ENCODE measurements around the gene FUCA2. TPM values are rescaled to one million over a fixed set of nuclear protein-coding genes. Genes with fewer than 3 reads are reported as not detected.

FUCA2 gene, protein sequence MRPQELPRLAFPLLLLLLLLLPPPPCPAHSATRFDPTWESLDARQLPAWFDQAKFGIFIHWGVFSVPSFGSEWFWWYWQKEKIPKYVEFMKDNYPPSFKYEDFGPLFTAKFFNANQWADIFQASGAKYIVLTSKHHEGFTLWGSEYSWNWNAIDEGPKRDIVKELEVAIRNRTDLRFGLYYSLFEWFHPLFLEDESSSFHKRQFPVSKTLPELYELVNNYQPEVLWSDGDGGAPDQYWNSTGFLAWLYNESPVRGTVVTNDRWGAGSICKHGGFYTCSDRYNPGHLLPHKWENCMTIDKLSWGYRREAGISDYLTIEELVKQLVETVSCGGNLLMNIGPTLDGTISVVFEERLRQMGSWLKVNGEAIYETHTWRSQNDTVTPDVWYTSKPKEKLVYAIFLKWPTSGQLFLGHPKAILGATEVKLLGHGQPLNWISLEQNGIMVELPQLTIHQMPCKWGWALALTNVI
- total RNA-seq (10 to 100 TPM; 21.0 to 36.7 (median 29.3) TPM), polyA plus RNA-seq (10 to 100 TPM; 16.2 to 26.9 TPM)

DNA sequence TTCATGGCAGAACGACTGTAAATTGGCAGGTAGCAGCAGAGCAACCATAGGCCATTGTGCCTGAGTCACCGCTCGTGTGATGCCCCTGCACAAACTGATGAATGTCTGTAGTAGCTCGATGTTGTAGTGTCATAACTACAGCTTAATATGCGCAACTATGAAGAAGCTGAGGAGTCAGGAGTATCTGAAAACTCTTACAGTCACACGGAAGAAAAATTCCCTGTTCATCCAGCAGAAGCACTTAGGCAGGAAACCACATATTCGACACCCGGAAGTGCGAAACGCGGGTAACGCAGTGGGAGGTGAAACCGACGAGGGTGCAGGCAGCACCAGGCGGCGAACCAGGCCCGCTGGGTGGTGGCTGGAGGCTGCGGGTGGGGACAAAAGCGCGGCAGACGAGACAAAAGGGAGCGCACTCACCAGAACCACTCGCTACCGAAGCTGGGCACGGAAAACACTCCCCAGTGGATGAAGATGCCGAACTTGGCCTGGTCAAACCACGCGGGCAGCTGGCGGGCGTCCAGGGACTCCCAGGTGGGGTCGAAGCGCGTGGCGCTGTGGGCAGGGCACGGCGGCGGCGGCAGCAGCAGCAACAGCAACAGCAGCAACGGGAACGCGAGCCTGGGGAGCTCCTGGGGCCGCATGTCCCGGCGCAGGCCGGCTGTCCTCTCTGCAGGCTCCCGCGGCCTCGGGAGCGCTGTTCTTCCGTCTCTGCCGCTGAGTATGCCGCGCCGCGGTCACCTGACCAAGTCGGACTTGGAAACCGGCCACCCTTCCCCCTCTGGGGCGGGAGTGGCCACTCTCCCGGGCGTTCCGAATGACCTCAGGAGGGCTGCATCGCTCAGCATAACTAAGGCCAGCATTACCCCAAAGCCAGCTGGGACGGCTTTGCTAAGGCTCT is at the start of gene FUCA2:
TSS of gene FUCA2 (minus strand) at position 730 of the 901 bp plus-strand sequence. CDS start at position 644, 86 bp downstream.
- Histone ChIP-seq H3K4me1 (peaks cover 0 to 19% (median 11%) of the 10 kb centered on the region in 3 donors), H3K9me3 (no peaks in the 10 kb centered on the region), H3K27me3 (no peaks in the 10 kb centered on the region), H3K4me3 (peak within 1 kb of the TSS; percentile 46 to 73 (median 66)), H3K27ac (peak within 1 kb of the TSS; percentile 74 to 88 (median 84)), H3K36me3 (peaks cover 0 to 8% (median 0%) of the 10 kb centered on the region in 3 donors)
- intact Hi-C loops (cut with DNase I): no loop called here
- DNase-seq: peak; percentile 87 to 95 (median 92)
- WGBS, 2 donors: 2 to 3% methylated on average over 55 to 63 of the region's 63 CpGs
- ATAC-seq: peak; percentile 95 to 97 (median 95)
- no peak for TF ChIP-seq CTCF (IDR thresholded peaks at IDR 0.05)
- FAIRE-seq: no peak

DNA sequence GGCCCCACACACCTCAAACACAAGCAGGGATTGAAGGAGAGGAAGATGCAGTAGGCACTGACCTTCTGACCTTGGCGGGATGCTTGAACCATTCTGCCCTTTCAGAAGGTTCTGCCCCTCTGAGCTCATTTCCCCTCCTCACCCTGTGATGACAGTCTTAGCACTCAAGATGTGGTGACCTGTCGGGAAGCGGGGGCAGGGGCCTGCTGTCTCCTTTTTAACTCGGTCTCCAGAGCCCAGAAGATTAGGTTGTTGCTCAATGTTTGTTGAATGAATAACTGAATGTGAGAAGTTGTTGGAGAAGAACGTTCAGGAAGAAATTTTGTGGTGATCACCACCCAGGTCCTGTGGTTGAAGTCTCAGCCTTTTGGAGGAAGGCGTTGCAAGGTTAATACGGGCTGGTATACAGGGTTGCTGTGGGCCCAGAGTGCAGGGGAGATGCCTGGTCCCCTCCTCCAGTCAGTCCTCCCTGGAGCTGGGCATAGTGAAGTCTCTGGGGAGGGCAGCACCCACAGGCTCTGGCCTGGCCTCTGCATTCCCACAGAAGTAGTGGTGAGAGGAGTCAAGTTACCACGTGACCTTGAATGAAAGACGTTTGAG is 49.7 kb upstream of the FUCA2 start:
- no peak overlapping the region for H3K27ac ChIP-seq
- ATAC-seq: no peak
- no peak for DNase-seq
- intact Hi-C loops (cut with DNase I): no loop called here
- no peaks in the 10 kb centered on the region for H3K36me3 ChIP-seq
- H3K4me1 ChIP-seq: no peaks in the 10 kb centered on the region
- H3K27me3 ChIP-seq: no peaks in the 10 kb centered on the region
- WGBS, 2 donors: 79 to 86% methylated on average over 9 of the region's 9 CpGs
- TF ChIP-seq CTCF (IDR thresholded peaks at IDR 0.05): no peak
- H3K4me3 ChIP-seq: no peak overlapping the region
- H3K9me3 ChIP-seq: no peaks in the 10 kb centered on the region
- FAIRE-seq: no peak

DNA sequence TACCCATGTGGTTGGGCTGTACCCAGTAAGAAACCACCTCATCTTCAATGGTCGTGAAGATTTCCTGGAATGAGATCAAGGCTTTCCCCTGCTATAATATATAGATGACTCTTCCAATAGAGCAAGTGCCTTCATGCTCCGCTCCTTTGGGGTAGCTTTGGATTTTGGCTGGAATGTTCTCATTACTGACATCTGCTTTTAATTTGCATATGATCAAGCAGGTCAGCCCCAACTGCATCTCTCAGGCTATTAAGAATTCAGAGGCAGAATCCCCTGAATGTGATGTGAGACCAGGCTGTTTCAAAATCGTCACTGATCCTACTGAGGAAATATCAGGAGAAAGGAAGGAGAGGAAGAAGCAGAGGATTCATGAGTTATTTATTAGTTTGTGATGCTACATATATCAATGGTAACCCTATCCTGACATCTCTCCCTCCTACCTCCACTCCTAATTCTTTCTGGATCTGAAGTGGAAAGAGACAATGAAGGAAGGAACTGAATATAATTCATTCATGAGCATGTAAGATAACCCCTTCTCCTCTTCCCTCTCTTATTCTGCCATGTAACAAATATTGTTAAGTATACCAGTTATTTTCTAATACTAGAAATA is 47.6 kb upstream of the FUCA2 start:
- FAIRE-seq (no peak), ATAC-seq (no peak), DNase-seq (no peak)
- TF ChIP-seq CTCF (IDR thresholded peaks at IDR 0.05): no peak
- WGBS, 2 donors: 84 to 87% methylated on average over 3 of the region's 3 CpGs
- Histone ChIP-seq H3K9me3 (no peaks in the 10 kb centered on the region), H3K36me3 (no peaks in the 10 kb centered on the region), H3K4me1 (no peaks in the 10 kb centered on the region), H3K4me3 (no peak overlapping the region), H3K27me3 (no peaks in the 10 kb centered on the region), H3K27ac (no peak overlapping the region)
- intact Hi-C loops (cut with DNase I): no loop called here

GRCh38 chr6:143556529-143556928 is 45.0 kb upstream of the FUCA2 start:
- no peak for FAIRE-seq
- intact Hi-C loops (cut with DNase I): no loop called here
- no peaks in the 10 kb centered on the region for H3K4me1 ChIP-seq
- H3K36me3 ChIP-seq: no peaks in the 10 kb centered on the region
- ATAC-seq: no peak
- no peak for TF ChIP-seq CTCF (IDR thresholded peaks at IDR 0.05)
- H3K27ac ChIP-seq: no peak overlapping the region
- no peaks in the 10 kb centered on the region for H3K9me3 ChIP-seq
- H3K27me3 ChIP-seq: no peaks in the 10 kb centered on the region
- WGBS, 2 donors: 90 to 91% methylated on average over 6 of the region's 6 CpGs
- DNase-seq: no peak
- no peak overlapping the region for H3K4me3 ChIP-seq

All from pancreas (tissue), 10 donors.